B cell (primary cell): ENCODE measurements around the gene KCNQ5. TPM values are rescaled to one million over a fixed set of nuclear protein-coding genes. Genes with fewer than 3 reads are reported as not detected.

Experiments
- ATAC-seq: fragments of 200-7000 bp; cut with Tn5 transposase; one replicate; pipeline ENCODE4 v1.10.0; 2021; ENCODE audit warnings: low read depth, mild to moderate bottlenecking, moderate number of reproducible peaks, moderate library complexity
- CTCF ChIA-PET: fragments of 350-600 bp; sonication (Branson Sonifier 250); formaldehyde crosslinking; loops from one replicate; lab custom pipeline; 2021; ENCODE audit warnings: antibody characterized with exemption, inconsistent platforms; lab: Charles Lee
- POLR2A ChIA-PET: fragments of 350-600 bp; sonication (Branson Sonifier 250); formaldehyde crosslinking; loops from one replicate; lab custom pipeline; 2021; ENCODE audit warnings: antibody characterized with exemption; lab: Charles Lee
- DNase-seq: peaks from one replicate; pipeline ENCODE4 v3.0.0; 2013
- H2AFZ ChIP-seq: 2 replicates; pipeline ENCODE4 v1.6.1; 2012; ENCODE audit warnings: mild to moderate bottlenecking, low read depth, low read length; ENCODE audit not compliant: insufficient read depth, poor library complexity, severe bottlenecking
- H3K27ac ChIP-seq, 2 donors: 1 replicate in 1 of 2; 2 replicates in 1 of 2; pipeline ENCODE4 v1.5.1; 2012 to 2013; ENCODE audit warnings: low read length in 2 of 2, mild to moderate bottlenecking in 2 of 2, moderate library complexity in 1 of 2
- H3K27me3 ChIP-seq, 4 experiments: fragments of 200-600 bp in 1 of 4; sonication (generic) in 1 of 4; replicated peaks in 1 of 4; 1 replicate in 2 of 4; 2 replicates in 2 of 4; pipeline versions ENCODE4 v1.6.1 to v1.7.0; 2013 to 2016; ENCODE audit warnings: low read length in 3 of 4, mild to moderate bottlenecking in 2 of 4, mixed read lengths in 1 of 4, moderate library complexity in 1 of 4; ENCODE audit not compliant: insufficient read depth in 4 of 4, control insufficient read depth in 3 of 4; ENCODE audit errors: control extremely low read depth in 1 of 4
- H3K36me3 ChIP-seq, 2 experiments: replicated peaks in 1 of 2; 1 replicate in 1 of 2; 2 replicates in 1 of 2; pipeline versions ENCODE4 v1.6.1 to v1.7.1; 2013; ENCODE audit warnings: low read length in 1 of 2; ENCODE audit not compliant: insufficient read depth in 2 of 2, control insufficient read depth in 1 of 2; ENCODE audit errors: control extremely low read depth in 1 of 2, extremely low read depth in 1 of 2
- H3K4me1 ChIP-seq, 2 donors: fragments of 200-600 bp in 1 of 2; sonication (generic) in 1 of 2; 1 replicate in 1 of 2; 2 replicates in 1 of 2; pipeline versions ENCODE4 v1.5.1 to v1.6.1; 2013 to 2017; ENCODE audit warnings: low read length in 2 of 2; ENCODE audit not compliant: control insufficient read depth in 2 of 2, insufficient read depth in 2 of 2
- H3K4me2 ChIP-seq: replicated peaks from 2 replicates; pipeline ENCODE3; 2012; ENCODE audit warnings: mild to moderate bottlenecking, low read depth, low read length; ENCODE audit not compliant: poor library complexity, severe bottlenecking
- H3K4me3 ChIP-seq, 5 experiments: fragments of 200-600 bp in 1 of 5; sonication (generic) in 1 of 5; 1 replicate in 3 of 5; 2 replicates in 2 of 5; pipeline versions ENCODE4 v1.5.1 to v1.7.0; 2011 to 2016; ENCODE audit warnings: low read length in 4 of 5, mild to moderate bottlenecking in 4 of 5, low read depth in 2 of 5, control low read depth in 1 of 5, moderate library complexity in 1 of 5; ENCODE audit not compliant: insufficient read depth in 1 of 5; ENCODE audit errors: control extremely low read depth in 1 of 5, extremely low read depth in 1 of 5
- H3K79me2 ChIP-seq: fragments of 200-600 bp; sonication (generic); one replicate; pipeline ENCODE4 v1.6.0; 2016; ENCODE audit warnings: low read length; ENCODE audit not compliant: control insufficient read depth, insufficient read depth
- H3K9ac ChIP-seq: fragments of 200-600 bp; sonication (generic); 2 replicates; pipeline ENCODE4 v1.6.1; 2017; ENCODE audit warnings: mild to moderate bottlenecking, low read length, moderate library complexity
- H3K9me3 ChIP-seq, 3 donors: one replicate each; pipeline versions ENCODE4 v1.6.1 to v1.7.1; 2013; ENCODE audit warnings: low read length in 2 of 3; ENCODE audit not compliant: control insufficient read depth in 2 of 3, insufficient read depth in 1 of 3; ENCODE audit errors: control extremely low read depth in 1 of 3
- H4K20me1 ChIP-seq: 2 replicates; pipeline ENCODE4 v1.6.0; 2012; ENCODE audit warnings: mild to moderate bottlenecking, low read length; ENCODE audit not compliant: insufficient read depth, control insufficient read depth, poor library complexity, severe bottlenecking
- H3K27ac Mint-ChIP-seq: one replicate; pipeline ENCODE4 v1.8.0; 2021; ENCODE audit warnings: mixed read lengths
- H3K27me3 Mint-ChIP-seq: one replicate; pipeline ENCODE4 v1.8.0; 2021; ENCODE audit warnings: mixed read lengths
- H3K4me1 Mint-ChIP-seq: one replicate; pipeline ENCODE4 v1.8.0; 2021; ENCODE audit warnings: mixed read lengths
- H3K4me3 Mint-ChIP-seq: one replicate; pipeline ENCODE4 v1.8.0; 2021; ENCODE audit warnings: mixed read lengths
- H3K9me3 Mint-ChIP-seq: one replicate; pipeline ENCODE4 v1.8.0; 2022; ENCODE audit warnings: mixed read lengths; ENCODE audit not compliant: insufficient read depth
- EZH2 ChIP-seq: IDR thresholded peaks from 2 replicates; pipeline ENCODE4 v1.6.1; 2012; ENCODE audit warnings: borderline replicate concordance, low read depth, mild to moderate bottlenecking, moderate library complexity, low read length; ENCODE audit not compliant: insufficient read depth, poor library complexity, severe bottlenecking
- WGBS: methylation state at CpG from one replicate; pipeline ENCODE4 v1.1.5; 2013; ENCODE audit warnings: missing lambda C conversion rate; ENCODE audit not compliant: insufficient coverage; 5-methylcytosine and 5-hydroxymethylcytosine counted together
- intact Hi-C: fragments of 100-400 bp; cut with micrococcal nuclease; formaldehyde crosslinking; loops from one replicate; pipeline ENCODE4 v1.10.0; 2022
- polyA plus RNA-seq: library from polyadenylated mRNA; depleted of rRNA; stranded (reverse); fragments of >200 nt; gene quantifications from 2 replicates; pipeline ENCODE4 v1.2.3, GENCODE V29; 2012
- total RNA-seq, 2 donors: library from RNA; stranded (reverse); fragments of 120-200 nt in 1 of 2; gene quantifications; 1 replicate in 1 of 2; 2 replicates in 1 of 2; pipeline versions ENCODE4 v1.2.3 to v1.2.4, GENCODE V29; 2013 to 2022
- TF ChIP-seq, protein P1 (sequence below): fragments of 200-600 bp; IDR thresholded peaks from one replicate; pipeline ENCODE4 v1.8.0; 2022; ENCODE audit warnings: antibody characterized with exemption, mild to moderate bottlenecking

KCNQ5 gene
- total and polyA plus RNA-seq, 2 donors (not counting 1 experiment from before 2014, with no cell fraction given), result 2.3 to 9.4 TPM

GRCh38 chr6:73180076-73180738 lies 558.3 kb downstream of the KCNQ5 start:
- Histone ChIP-seq H3K4me1 (peaks cover 29 to 32% of the 10 kb centered on the region in 2 donors), H3K79me2 (no peaks in the 10 kb centered on the region), H3K27me3 (no peaks in the 10 kb centered on the region), H2AFZ (peak overlapping the region; percentile 20), H3K27ac (no peak overlapping the region), H3K4me3 (peak overlapping the region in 1 of 5 experiments; percentile 41), H3K36me3 (no peaks in the 10 kb centered on the region), H4K20me1 (no peaks in the 10 kb centered on the region), H3K9me3 (no peaks in the 10 kb centered on the region), H3K4me2 (peak overlapping the region; percentile 64), H3K9ac (peak overlapping the region; percentile 57)
- ATAC-seq (no peak), DNase-seq (no peak)
- intact Hi-C loops, result loop anchor here (2.0 kb wide), 1 partner anchor 1645 kb away; no protein-coding TSS in a partner anchor
- TF ChIP-seq, protein P1, sequence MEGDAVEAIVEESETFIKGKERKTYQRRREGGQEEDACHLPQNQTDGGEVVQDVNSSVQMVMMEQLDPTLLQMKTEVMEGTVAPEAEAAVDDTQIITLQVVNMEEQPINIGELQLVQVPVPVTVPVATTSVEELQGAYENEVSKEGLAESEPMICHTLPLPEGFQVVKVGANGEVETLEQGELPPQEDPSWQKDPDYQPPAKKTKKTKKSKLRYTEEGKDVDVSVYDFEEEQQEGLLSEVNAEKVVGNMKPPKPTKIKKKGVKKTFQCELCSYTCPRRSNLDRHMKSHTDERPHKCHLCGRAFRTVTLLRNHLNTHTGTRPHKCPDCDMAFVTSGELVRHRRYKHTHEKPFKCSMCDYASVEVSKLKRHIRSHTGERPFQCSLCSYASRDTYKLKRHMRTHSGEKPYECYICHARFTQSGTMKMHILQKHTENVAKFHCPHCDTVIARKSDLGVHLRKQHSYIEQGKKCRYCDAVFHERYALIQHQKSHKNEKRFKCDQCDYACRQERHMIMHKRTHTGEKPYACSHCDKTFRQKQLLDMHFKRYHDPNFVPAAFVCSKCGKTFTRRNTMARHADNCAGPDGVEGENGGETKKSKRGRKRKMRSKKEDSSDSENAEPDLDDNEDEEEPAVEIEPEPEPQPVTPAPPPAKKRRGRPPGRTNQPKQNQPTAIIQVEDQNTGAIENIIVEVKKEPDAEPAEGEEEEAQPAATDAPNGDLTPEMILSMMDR, result no peak
- TF ChIP-seq EZH2, result no peak
- peaks cover 12% of the 10 kb centered on the region for H3K4me1 Mint-ChIP-seq
- no peaks in the 10 kb centered on the region for H3K27me3 Mint-ChIP-seq
- POLR2A ChIA-PET, result no interaction called here
- peak overlapping the region; percentile 88 for H3K4me3 Mint-ChIP-seq
- H3K9me3 Mint-ChIP-seq, result no peaks in the 10 kb centered on the region
- CTCF ChIA-PET, result interaction anchor here (0.5 to 5.0 kb wide), 9 partner anchors 9 to 771 kb away, joined by 3 to 53 read pairs (median 4); no protein-coding TSS in a partner anchor
- 93% methylated on average over 4 of the region's 6 CpGs for WGBS
- H3K27ac Mint-ChIP-seq, result no peak overlapping the region
